MM.1S (cell line): ENCODE data around the gene KIF24.

ENCODE experiments used
- EZH2 ChIP-seq: fragments of 300-600 bp; sonication (generic); optimal IDR thresholded peaks from 2 replicates; pipeline ENCODE3; 2017; ENCODE audit warnings: low read depth, mild to moderate bottlenecking, antibody characterized with exemption, low read length, mixed read lengths
- EZH2phosphoT487 ChIP-seq: fragments of 300-600 bp; sonication (generic); IDR thresholded peaks from 2 replicates; pipeline ENCODE4 v1.6.1; 2018; ENCODE audit warnings: antibody characterized with exemption, low read length
- TF ChIP-seq, protein P1 (sequence below): fragments of 300-600 bp; sonication (generic); IDR thresholded peaks from 2 replicates; pipeline ENCODE4 v1.5.1; 2016; ENCODE audit warnings: antibody characterized with exemption, low read length, mixed read lengths

DNA sequence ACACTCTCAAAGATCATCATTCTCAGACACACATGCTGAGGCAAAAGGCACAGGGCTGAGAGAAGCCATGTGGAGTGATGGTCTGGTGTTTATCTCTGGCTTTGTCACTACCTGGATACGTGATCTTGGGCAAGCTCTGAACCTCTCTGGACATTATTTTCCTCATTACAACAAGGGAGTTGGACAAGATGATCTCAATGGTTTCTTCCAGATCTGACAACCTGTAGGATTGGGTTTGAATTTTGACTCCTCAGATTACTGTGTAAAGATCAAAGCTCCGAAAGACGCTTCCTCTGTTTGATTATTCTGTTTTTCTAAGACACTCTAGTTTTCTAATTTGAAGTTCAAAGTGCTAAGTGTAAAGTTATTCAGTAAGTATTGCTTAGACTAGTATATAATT, 20.3 kb upstream of the KIF24 start:
- TF ChIP-seq, protein P1, sequence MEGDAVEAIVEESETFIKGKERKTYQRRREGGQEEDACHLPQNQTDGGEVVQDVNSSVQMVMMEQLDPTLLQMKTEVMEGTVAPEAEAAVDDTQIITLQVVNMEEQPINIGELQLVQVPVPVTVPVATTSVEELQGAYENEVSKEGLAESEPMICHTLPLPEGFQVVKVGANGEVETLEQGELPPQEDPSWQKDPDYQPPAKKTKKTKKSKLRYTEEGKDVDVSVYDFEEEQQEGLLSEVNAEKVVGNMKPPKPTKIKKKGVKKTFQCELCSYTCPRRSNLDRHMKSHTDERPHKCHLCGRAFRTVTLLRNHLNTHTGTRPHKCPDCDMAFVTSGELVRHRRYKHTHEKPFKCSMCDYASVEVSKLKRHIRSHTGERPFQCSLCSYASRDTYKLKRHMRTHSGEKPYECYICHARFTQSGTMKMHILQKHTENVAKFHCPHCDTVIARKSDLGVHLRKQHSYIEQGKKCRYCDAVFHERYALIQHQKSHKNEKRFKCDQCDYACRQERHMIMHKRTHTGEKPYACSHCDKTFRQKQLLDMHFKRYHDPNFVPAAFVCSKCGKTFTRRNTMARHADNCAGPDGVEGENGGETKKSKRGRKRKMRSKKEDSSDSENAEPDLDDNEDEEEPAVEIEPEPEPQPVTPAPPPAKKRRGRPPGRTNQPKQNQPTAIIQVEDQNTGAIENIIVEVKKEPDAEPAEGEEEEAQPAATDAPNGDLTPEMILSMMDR, result no peak
- no peak for TF ChIP-seq EZH2phosphoT487
- no peak for TF ChIP-seq EZH2
